Measurements from ENCODE around the gene STX2. TPM values are rescaled to one million over a fixed set of nuclear protein-coding genes. Genes with fewer than 3 reads are reported as not detected.

Gene STX2
- total and polyA plus RNA-seq, 10 of the 15 experiments (the other 5 are each of a cell fraction or from before 2014, with no cell fraction given): 6.0 to 22.2 (median 10.0) TPM

GRCh38 chr12:130762319-130762675 lies 76.8 kb downstream of the STX2 start:
- no peak for ATAC-seq
- 0 out of 2 replicates have a peak overlapping the region, but pooled peaks have one; percentile 9 for H3K4me3 ChIP-seq
- POLR2A ChIA-PET: no interaction called here
- no peaks in the 10 kb centered on the region for H4K20me1 ChIP-seq (ENCODE audit: control insufficient read depth, insufficient read depth)
- intact Hi-C loops (cut with micrococcal nuclease; ENCODE audit: unreplicated experiment) (loop anchor here (5.0 kb wide), 1 partner anchor 370 kb away; no protein-coding TSS in a partner anchor), in situ Hi-C loops (cut with MboI) (loop anchor here (5.0 kb wide), 1 partner anchor 55 kb away; no protein-coding TSS in a partner anchor)
- H2AFZ ChIP-seq (ENCODE audit: control insufficient read depth, low read depth, low read length): peak overlapping the region; percentile 29; the same call in 1 of the 2 replicates
- no peaks in the 10 kb centered on the region; a peak in 1 of 4 replicates for H3K27me3 ChIP-seq (replicated peaks in 1 of 2; ENCODE audit: control insufficient read depth in 2 of 2, insufficient read depth in 2 of 2, low read length in 1 of 2)
- H3K79me2 ChIP-seq (ENCODE audit: control insufficient read depth, insufficient read depth, low read length): no peaks in the 10 kb centered on the region
- peaks cover 7% of the 10 kb centered on the region; the same call in 2 of the 3 replicates for H3K9me3 ChIP-seq (replicated peaks; ENCODE audit: control insufficient read depth, insufficient read depth, low read length)
- no peaks in the 10 kb centered on the region; the same call in 1 of the 2 replicates for H3K4me1 ChIP-seq (ENCODE audit: control insufficient read depth, insufficient read depth, low read length)
- no peaks in the 10 kb centered on the region for H3K36me3 ChIP-seq (ENCODE audit: control insufficient read depth in 2 of 2, insufficient read depth in 2 of 2, low read length in 1 of 2)
- RAD21 ChIA-PET (ENCODE audit: unreplicated experiment): no interaction called here
- SMC1A ChIA-PET (ENCODE audit: uncharacterized antibody, unreplicated experiment): interaction anchor here (1.1 to 1.8 kb wide), 4 partner anchors 50 to 350 kb away, joined by 3 to 6 read pairs (median 5); no protein-coding TSS in a partner anchor
- WGBS (ENCODE audit: insufficient coverage, insufficient replicate concordance, low lambda C conversion rate, missing lambda C conversion rate): 51% methylated on average over 10 of the region's 10 CpGs
- no peak for DNase-seq (ENCODE audit: low read depth, low spot score)
- FAIRE-seq: no peak
- peak overlapping the region; percentile 67 for H3K4me2 ChIP-seq (ENCODE audit: control insufficient read depth, insufficient read depth)
- H3K9ac ChIP-seq (ENCODE audit: control insufficient read depth, insufficient read depth, low read length): no peak overlapping the region
- no peak overlapping the region for H3K27ac ChIP-seq (ENCODE audit: control insufficient read depth, insufficient read depth)
- CTCF ChIA-PET: interaction anchor here (0.6 to 2.5 kb wide), 3 partner anchors 54 to 224 kb away, joined by 3 to 16 read pairs (median 9); no protein-coding TSS in a partner anchor
- BruUV-seq (replicated peaks): no TSS peak
- no peak for TF ChIP-seq RCOR1 (conservative IDR thresholded peaks at IDR 0.05; ENCODE audit: low read depth, low read length)
- TF ChIP-seq MXI1 (IDR thresholded peaks at IDR 0.05; ENCODE audit: low read depth, low read length): no peak
- no peak for TF ChIP-seq MEF2B (IDR thresholded peaks at IDR 0.05; ENCODE audit: partially characterized antibody, poor library complexity, severe bottlenecking)
- TF ChIP-seq RAD51 (IDR thresholded peaks at IDR 0.05): no peak
- no peak for TF ChIP-seq MTA3 (IDR thresholded peaks at IDR 0.05; ENCODE audit: borderline replicate concordance, low read length)
- TF ChIP-seq RELA (IDR thresholded peaks at IDR 0.05; ENCODE audit: borderline replicate concordance, partially characterized antibody): no peak
- TF ChIP-seq ZNF24 (IDR thresholded peaks at IDR 0.05): no peak
- no peak for TF ChIP-seq NRF1 (conservative IDR thresholded peaks at IDR 0.05; ENCODE audit: low read depth, low read length)
- no peak for TF ChIP-seq EED (IDR thresholded peaks at IDR 0.05; ENCODE audit: low read depth)
- TF ChIP-seq PKNOX1 (IDR thresholded peaks at IDR 0.05): no peak
- TF ChIP-seq CHD4 (IDR thresholded peaks at IDR 0.05): no peak
- TF ChIP-seq, protein P1, sequence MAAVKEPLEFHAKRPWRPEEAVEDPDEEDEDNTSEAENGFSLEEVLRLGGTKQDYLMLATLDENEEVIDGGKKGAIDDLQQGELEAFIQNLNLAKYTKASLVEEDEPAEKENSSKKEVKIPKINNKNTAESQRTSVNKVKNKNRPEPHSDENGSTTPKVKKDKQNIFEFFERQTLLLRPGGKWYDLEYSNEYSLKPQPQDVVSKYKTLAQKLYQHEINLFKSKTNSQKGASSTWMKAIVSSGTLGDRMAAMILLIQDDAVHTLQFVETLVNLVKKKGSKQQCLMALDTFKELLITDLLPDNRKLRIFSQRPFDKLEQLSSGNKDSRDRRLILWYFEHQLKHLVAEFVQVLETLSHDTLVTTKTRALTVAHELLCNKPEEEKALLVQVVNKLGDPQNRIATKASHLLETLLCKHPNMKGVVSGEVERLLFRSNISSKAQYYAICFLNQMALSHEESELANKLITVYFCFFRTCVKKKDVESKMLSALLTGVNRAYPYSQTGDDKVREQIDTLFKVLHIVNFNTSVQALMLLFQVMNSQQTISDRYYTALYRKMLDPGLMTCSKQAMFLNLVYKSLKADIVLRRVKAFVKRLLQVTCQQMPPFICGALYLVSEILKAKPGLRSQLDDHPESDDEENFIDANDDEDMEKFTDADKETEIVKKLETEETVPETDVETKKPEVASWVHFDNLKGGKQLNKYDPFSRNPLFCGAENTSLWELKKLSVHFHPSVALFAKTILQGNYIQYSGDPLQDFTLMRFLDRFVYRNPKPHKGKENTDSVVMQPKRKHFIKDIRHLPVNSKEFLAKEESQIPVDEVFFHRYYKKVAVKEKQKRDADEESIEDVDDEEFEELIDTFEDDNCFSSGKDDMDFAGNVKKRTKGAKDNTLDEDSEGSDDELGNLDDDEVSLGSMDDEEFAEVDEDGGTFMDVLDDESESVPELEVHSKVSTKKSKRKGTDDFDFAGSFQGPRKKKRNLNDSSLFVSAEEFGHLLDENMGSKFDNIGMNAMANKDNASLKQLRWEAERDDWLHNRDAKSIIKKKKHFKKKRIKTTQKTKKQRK (IDR thresholded peaks at IDR 0.05; ENCODE audit: low read depth, low read length): no peak
- TF ChIP-seq, protein P2, sequence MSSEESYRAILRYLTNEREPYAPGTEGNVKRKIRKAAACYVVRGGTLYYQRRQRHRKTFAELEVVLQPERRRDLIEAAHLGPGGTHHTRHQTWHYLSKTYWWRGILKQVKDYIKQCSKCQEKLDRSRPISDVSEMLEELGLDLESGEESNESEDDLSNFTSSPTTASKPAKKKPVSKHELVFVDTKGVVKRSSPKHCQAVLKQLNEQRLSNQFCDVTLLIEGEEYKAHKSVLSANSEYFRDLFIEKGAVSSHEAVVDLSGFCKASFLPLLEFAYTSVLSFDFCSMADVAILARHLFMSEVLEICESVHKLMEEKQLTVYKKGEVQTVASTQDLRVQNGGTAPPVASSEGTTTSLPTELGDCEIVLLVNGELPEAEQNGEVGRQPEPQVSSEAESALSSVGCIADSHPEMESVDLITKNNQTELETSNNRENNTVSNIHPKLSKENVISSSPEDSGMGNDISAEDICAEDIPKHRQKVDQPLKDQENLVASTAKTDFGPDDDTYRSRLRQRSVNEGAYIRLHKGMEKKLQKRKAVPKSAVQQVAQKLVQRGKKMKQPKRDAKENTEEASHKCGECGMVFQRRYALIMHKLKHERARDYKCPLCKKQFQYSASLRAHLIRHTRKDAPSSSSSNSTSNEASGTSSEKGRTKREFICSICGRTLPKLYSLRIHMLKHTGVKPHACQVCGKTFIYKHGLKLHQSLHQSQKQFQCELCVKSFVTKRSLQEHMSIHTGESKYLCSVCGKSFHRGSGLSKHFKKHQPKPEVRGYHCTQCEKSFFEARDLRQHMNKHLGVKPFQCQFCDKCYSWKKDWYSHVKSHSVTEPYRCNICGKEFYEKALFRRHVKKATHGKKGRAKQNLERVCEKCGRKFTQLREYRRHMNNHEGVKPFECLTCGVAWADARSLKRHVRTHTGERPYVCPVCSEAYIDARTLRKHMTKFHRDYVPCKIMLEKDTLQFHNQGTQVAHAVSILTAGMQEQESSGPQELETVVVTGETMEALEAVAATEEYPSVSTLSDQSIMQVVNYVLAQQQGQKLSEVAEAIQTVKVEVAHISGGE (CRISPR knock-in tag; IDR thresholded peaks at IDR 0.05): no peak
- TF ChIP-seq IRF5 (IDR thresholded peaks at IDR 0.05; ENCODE audit: borderline replicate concordance): no peak

All from GM12878 (cell line).